Measurements from ENCODE around the gene SLC4A9.
"Not testable (repeated sequence)": the region's sequence is repeated elsewhere in the genome, so short reads cannot be mapped to it uniquely, and the experiment has no call there.

Gene SLC4A9

DNA sequence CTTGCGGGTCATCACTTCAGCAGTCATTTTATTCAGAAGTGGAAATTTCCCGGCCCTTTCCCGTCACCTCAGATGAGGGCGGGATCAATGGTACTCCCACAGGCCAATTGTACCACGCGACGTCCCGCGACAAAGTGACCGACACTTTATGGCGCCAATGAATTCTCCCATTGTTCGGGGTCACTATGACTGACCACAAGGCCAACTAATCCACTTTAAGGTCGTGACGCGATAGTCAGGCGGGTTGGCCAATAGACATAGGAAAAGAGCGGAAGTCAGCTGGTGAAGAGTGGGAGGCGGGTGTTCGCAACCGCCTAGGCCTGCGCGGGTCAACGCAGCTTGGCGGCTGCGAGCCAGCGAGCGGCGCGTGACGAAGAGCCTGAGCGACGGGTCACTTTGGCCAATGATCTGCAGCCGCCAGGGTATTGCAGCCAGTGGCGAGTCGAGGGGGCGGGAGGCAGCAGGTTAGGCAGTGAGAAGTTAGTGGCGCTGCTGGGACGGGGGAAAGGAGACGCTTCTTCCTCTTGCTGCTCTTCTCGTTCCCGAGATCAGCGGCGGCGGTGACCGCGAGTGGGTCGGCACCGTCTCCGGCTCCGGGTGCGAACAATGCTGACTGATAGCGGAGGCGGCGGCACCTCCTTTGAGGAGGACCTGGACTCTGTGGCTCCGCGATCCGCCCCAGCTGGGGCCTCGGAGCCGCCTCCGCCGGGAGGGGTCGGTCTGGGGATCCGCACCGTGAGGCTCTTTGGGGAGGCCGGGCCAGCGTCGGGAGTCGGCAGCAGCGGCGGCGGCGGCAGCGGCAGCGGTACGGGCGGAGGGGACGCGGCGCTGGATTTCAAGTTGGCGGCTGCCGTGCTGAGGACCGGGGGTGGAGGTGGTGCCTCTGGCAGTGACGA, 41.6 kb downstream of the SLC4A9 start, which contains the start of gene ANKHD1:
ANKHD1 (plus strand) TSS at position 472 of the 896 bp plus-strand sequence; CDS start at position 607, 135 bp downstream.
- peak; percentile 94 to 95 for DNase-seq

DNA sequence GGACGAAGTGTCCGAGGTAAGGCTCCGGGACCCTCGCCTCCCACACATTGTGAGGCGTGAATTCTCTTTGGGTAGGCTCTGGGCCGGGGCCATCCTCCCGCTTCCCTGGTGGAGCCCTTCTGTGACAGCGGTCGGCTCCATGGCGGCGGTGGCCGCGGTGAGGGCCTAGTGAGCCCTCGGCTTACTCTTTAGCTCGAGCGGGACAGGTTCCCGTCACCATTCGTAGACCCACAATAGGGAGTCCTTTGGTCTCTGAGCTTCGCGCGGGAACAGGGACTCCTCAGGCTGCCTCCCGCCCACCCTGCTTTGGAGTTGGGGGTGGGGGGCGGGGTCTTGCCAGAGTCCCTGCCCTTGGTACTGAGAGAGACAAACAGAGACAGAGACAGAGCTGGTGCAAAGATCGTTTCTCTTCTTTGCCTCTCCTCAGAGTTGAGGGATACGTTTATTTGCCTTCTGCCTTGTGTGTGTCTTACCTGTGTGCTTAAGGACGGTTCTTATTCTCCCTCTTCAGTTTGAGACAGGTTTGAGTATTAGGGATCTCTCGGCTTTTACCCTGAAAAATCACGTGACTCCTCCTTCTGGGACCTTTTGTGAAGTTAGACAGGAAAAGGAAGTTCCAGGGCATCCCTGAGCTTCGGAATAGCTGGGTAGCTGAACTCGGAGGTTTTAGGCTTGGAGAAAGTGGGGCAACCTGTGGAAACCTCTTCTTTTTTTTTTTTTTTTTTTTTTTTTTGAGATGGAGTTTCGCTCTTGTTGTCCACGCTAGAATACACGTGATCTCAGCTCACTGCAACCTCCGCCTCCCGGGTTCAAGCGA, 42.5 kb downstream of the SLC4A9 start:
- peak; percentile 59 to 60 for DNase-seq

DNA sequence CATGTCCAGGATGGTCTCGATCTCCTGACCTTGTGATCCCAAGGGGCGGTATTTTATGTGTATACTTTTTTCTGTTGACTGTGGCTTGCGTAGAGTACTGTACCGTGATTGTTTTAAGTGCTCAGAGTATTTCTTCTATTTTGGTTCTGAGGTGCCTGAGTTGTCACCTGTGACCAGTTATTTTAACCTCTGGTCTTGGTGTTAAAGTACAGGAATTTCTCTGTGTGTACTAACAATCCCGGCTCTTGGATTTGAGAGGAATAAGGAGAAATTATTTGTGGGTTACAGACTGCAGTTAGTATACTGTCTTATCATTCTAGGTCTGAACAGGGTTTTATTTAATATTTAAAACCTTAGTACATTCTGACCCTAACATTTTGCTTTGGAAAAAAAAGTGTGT, 43.6 kb downstream of the SLC4A9 start:
- no peak for DNase-seq

DNA sequence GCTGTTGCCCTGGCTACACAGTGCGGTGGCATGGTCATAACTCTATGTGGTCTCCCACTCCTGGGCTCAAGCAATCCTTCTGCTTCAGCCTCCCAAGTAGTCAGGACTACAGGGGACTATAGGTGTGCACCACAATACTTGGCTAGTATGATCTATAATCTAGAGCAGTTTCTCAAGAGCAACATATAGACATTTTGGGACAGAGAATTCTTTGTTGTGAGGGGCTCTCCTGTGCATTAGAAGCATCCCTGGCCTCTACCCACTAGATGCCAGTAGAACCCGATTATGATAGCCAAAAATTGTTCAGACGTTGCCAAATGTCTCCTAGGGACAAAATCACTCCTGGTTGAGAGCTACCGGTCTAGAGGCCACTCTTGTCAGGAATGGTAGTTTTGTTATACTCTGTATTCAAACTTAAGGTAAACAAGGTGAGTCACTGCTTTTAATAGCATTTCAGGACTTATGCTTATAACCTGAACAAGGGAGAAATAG, 48.8 kb downstream of the SLC4A9 start:
- DNase-seq, result no peak

DNA sequence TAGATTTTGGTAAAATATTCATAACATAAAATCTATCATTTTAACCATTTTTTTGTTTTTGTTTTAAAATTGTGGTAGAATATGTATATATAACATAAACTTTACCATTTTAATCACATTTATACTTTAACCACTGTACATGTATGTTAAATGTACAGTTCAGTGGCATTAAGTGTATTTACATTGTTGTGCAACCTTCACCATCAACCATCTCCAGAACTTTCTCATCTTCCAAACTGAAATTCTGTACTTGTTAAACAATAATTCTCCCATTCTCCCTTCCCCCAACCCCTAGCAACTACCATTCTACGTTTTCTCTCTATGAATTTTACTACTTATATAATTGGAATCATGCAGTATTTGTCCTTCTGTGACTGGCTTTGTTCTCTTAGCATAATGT, 53.2 kb downstream of the SLC4A9 start:
- no peak for DNase-seq

DNA sequence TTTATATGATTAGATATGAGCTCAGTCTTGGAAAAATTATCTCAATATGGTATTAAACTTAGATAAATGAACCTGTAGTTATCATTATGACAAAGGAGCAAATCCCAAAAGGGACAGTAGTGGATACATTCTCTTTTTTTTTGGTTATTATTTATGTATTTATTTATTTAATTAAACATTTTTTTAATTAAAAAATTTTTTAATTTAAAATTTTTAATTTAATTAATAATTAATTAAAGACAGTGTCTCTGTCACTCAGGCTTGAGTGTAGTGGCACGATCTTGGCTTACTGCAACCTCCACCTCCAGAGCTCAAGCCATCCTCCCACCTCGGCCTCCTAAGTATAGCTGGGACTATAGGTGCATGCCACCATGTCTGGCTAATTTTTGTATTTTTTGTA, 57.2 kb downstream of the SLC4A9 start:
- DNase-seq, result no peak

DNA sequence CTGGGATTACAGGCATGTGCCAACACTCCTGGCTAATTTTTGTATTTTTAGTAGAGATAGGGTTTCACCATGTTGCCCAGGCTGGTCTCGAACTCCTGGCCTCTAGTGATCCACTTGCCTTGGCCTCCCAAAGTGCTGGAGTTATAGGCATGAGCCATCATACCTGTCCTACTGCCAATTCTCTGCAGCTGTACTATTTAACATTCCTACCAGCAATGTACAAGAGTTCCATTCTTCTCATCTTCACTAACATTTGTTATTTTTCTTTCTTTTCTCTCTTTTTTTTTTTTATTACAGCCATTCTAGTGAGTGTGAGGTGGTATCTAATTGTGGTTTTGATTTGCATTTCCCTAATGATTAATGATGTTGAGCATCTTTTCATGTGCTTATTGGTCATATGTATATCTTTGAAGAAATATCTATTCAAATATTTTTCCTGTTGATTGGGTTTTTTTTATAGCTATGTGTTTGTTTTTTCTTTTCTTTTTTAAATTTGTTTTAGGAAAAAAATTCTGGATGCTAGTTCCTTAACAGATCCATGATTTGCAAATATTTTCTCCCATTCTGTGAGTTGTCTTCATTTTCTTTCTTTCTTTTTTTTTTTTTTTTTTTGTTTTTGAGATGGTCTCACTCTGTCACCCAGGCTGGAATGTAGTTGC, 59.0 kb downstream of the SLC4A9 start:
- DNase-seq, result no peak

DNA sequence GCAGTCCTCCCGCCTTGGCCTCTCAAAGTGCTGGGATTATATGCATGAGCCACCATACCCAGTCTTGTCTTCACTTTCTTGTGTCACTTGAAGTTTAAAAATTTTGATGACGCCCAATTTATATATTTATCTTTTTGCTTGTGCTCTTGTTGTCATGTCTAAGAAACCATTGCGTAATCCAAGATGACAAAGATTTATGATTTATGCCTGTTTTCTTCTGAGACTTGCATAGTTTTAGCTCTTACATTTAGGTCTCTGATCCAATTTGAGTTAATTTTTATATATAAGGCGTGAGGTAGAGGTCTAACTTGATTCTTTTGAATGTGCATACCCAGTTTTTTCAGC, 60.2 kb downstream of the SLC4A9 start:
- no peak for DNase-seq

DNA sequence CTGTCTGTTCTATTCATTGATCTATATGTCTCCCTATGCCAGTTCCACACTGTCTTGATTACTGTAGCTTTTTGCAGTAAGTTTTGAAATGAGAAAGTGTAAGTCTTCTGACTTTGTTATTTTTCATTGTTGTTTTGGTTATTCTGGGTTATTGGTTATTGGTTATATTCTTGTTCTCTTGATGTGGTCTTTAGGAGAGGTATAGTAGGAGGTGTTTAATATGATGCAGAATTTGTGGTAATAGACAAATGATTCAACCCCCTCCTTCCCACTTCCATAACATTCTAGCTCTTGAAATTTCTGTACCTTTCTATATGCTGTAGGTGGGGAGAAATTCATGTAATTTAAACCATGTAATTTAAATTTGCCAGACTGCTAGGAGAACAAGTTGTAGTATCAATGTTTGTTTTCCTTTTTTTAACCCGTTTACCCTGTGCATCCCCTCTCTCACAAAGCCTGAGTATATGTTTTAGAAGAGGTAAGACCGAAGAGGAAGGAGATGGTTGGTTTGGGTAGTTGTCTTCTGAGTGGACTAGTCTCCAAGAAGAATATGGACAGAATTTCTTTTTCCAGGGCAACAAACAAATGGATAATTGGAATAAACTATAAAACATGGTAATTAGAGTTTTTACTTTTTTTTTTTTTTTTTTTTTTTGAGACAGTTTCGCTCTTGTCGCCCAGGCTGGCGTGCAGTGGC, 60.8 kb downstream of the SLC4A9 start:
- DNase-seq, result no peak

DNA sequence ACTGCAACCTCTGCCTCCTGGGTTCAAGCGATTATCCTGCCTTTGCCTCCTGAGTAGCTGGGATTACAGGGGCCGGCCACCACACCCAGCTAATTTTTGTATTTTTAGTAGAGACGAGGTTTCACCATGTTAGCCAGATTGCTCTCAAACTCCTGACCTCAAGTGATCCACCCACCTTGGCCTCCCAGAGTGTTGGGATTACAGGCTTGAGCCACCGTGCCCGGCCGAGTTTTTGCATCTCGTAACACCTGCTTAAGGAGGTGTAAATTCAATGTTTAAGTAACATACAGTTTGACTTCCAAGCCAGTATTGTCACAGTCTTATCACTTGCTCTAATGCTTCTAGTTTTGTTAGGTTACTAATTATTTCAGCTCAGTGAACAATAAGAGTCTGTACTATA, 61.4 kb downstream of the SLC4A9 start:
- not testable (repeated sequence) for DNase-seq

DNA sequence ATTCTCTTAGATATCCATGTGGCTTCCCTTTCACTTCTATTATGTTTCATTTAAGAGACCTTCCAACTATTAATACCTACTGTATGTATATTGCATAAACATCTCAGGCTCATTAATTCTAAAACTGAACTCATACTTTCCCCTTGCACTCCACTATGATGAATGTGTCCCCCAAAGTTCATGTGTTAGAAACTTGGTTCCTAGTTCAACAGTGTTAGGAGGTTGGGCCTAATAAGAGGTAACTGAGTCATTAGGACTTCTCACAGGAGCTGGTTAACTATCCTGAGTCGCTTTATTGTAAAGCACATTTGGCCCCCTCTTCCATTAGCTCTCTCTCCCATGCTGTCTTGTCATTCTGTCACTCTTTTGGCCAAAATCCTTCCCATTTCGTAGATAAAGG, 63.6 kb downstream of the SLC4A9 start:
- DNase-seq, result no peak

DNA sequence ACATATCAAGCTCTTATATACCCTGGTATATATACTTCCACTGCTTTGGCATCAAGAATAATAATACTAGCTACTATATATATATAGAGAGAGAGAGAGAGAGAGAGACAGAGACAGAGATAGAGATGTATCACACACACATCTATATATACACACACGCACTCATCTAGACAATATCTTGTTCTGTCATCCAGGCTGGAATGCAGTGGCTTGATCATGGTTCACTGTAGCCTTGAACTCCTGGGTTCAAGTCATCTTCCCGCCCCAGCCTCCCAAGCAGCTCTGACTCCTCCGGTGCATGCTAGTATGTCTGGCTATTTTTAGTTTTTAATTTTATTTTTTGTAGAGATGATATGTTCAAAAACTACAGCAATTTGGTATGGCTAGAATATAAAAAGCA, 64.1 kb downstream of the SLC4A9 start:
- no peak for DNase-seq

Data from stimulated activated CD4-positive, alpha-beta T cell treated with anti-CD3 and anti-CD28 coated beads, Interleukin-2, amount 100 ng/mL, for 24 hours (primary cell).